ENCODE measurements around the gene STK17A. TPM values are rescaled to one million over a fixed set of nuclear protein-coding genes. Genes with fewer than 3 reads are reported as not detected.

STK17A gene
- total RNA-seq, 1 donor: 91.1 TPM

- DNase-seq (ENCODE audit: low read depth): no peak
- TF ChIP-seq, protein P1, sequence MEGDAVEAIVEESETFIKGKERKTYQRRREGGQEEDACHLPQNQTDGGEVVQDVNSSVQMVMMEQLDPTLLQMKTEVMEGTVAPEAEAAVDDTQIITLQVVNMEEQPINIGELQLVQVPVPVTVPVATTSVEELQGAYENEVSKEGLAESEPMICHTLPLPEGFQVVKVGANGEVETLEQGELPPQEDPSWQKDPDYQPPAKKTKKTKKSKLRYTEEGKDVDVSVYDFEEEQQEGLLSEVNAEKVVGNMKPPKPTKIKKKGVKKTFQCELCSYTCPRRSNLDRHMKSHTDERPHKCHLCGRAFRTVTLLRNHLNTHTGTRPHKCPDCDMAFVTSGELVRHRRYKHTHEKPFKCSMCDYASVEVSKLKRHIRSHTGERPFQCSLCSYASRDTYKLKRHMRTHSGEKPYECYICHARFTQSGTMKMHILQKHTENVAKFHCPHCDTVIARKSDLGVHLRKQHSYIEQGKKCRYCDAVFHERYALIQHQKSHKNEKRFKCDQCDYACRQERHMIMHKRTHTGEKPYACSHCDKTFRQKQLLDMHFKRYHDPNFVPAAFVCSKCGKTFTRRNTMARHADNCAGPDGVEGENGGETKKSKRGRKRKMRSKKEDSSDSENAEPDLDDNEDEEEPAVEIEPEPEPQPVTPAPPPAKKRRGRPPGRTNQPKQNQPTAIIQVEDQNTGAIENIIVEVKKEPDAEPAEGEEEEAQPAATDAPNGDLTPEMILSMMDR (IDR thresholded peaks at IDR 0.05; ENCODE audit: insufficient read depth, low read depth, low read length): no peak
- no peak overlapping the region for H3K4me3 ChIP-seq (ENCODE audit: low read depth, low read length)
Measured at GRCh38 chr7:43537765-43538403, 45.0 kb upstream of the STK17A start.

DNA sequence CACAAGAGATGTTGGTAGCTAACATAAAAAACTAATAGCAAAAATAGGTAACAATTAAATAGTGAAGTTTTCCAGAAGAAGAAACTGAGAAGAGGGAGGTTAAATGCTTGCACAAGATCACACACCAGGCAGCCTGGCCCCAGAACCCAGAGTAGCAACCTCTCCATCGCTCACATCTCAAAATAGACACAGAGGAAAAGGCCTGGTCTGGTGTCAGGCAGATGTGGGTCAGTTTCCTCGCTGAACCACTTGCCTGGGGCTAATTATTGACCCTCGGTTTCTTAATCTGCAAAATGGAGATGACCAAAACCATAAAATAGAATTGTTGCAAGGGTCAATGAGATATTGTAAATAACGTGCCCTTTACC, 44.5 kb upstream of the STK17A start:
- TF ChIP-seq, protein P1 (IDR thresholded peaks at IDR 0.05; ENCODE audit: insufficient read depth, low read depth, low read length): no peak
- no peak overlapping the region for H3K4me3 ChIP-seq (ENCODE audit: low read depth, low read length)

GRCh38 chr7:43540471-43540870, 42.4 kb upstream of the STK17A start:
- TF ChIP-seq, protein P1 (IDR thresholded peaks at IDR 0.05; ENCODE audit: insufficient read depth, low read depth, low read length): no peak
- no peak for DNase-seq (ENCODE audit: low read depth)
- no peak overlapping the region for H3K4me3 ChIP-seq (ENCODE audit: low read depth, low read length)

More for the DNA sequence above, 44.5 kb upstream of the STK17A start:
- DNase-seq (ENCODE audit: low read depth): no peak

GRCh38 chr7:43542716-43543115, 40.2 kb upstream of the STK17A start:
- DNase-seq (ENCODE audit: low read depth): no peak
- TF ChIP-seq, protein P1 (IDR thresholded peaks at IDR 0.05; ENCODE audit: insufficient read depth, low read depth, low read length): no peak
- no peak overlapping the region for H3K4me3 ChIP-seq (ENCODE audit: low read depth, low read length)

DNA sequence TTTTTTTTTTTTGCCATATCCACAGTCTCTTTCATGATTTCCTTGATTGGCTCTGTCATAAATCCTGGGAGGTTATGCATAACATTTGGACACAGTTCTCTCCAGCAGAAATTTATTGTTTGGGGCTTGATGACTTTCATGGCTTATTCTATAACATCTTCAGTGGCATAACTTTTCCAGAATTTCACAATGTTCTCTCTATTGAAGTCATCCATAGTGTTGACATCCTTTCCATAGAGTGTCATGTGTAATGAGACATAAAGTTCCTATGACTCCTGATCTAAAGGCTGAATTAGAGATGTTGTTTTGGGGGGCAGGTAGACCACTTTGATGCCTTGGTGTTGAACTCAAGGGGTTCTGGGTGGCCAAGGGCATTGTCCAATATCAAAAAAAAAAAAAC, 36.7 kb upstream of the STK17A start:
- DNase-seq (ENCODE audit: low read depth): no peak
- H3K4me3 ChIP-seq (ENCODE audit: low read depth, low read length): no peak overlapping the region
- TF ChIP-seq, protein P1 (IDR thresholded peaks at IDR 0.05; ENCODE audit: insufficient read depth, low read depth, low read length): no peak

- no peak for DNase-seq (ENCODE audit: low read depth)
- TF ChIP-seq, protein P1 (IDR thresholded peaks at IDR 0.05; ENCODE audit: insufficient read depth, low read depth, low read length): no peak
- no peak overlapping the region for H3K4me3 ChIP-seq (ENCODE audit: low read depth, low read length)
Measured at GRCh38 chr7:43550427-43550826, 32.5 kb upstream of the STK17A start.

DNA sequence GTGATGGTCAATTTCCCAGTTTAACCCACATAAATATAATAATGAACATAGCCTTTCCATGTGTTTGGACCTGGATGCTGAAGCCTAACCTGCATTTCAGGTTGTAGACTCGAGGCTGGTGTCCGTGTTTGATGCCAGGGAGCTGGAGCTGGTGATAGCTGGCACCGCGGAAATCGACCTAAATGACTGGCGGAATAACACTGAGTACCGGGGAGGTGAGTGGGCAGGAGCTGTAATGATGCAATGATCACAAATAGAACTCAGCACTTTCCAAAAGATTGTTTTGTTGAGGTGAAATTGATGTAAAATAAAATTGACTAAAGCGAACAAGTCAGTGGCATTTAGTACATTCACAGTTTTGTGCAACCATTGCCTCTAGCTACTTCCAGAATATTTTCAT, 30.8 kb upstream of the STK17A start:
- no peak overlapping the region for H3K4me3 ChIP-seq (ENCODE audit: low read depth, low read length)
- TF ChIP-seq, protein P1 (IDR thresholded peaks at IDR 0.05; ENCODE audit: insufficient read depth, low read depth, low read length): no peak
- DNase-seq (ENCODE audit: low read depth): no peak

Data from fibroblast of villous mesenchyme (primary cell).